DMS 273 treated with DMSO at 0.1 percent for 48 hours (cell line): ENCODE results near the gene RTN3.

Experiments
- DNase-seq: peaks from one replicate; lab custom pipeline; 2025; lab: John Stamatoyannopoulos, UW

The RTN3 gene

DNA sequence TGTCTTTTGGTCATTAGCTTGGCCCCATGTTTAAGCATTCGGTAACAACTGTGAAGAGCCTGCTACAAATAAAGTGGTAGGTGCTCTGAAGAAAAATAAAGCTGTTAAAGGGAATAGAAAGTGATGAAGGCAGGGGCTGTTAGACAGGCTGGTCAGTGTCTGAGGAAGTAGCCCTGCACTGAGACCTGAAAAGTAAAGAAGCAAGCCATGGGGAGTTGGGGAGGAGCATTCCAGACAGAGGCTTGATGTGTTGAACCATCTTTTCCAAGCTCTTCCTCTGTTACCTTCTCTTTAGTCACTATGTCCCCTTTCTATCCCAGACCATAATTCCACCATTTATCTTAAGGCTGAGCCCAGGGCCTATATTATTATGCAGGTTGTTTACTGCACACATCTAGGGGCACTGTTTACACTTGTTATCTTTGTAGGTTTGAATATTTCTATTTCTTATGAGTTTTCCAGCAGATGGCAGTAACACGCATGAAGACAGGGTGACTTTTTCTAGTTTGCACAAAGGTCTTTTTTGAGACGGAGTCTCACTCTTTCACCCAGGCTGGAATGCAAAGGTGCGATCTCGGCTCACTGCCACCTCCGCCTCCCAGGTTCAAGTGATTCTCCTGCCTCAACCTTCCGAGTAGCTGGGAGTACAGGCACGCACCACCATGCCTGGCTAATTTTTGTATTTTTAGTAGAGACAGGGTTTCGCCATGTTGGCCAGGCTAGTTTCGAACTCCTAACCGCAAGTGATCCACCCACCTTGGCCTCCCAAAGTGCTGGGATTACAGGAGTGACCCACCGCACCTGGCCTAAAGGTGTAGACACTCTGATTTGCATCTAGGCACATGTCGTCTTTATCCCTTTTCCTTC lies 64.2 kb downstream of the RTN3 start:
- no peak for DNase-seq

DNA sequence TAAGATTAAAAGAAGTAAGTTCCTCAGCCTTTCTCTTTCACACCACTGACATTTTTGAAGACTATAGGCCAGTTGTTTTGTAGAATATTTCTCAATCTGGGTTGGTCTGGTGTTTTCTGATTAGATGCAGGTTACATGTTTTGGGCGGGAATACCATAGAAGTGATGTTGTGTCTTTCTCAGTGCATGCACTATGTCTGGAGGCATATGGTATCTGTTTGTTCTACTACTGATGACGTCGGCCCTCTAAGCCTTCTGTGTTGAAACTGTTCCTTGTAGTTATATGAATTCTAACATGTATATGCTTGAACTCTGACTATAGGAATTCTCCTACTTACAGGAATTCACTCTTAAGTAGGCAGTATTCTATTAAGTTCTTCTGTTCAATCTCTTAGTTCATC lies 65.7 kb downstream of the RTN3 start:
- DNase-seq = no peak

DNA sequence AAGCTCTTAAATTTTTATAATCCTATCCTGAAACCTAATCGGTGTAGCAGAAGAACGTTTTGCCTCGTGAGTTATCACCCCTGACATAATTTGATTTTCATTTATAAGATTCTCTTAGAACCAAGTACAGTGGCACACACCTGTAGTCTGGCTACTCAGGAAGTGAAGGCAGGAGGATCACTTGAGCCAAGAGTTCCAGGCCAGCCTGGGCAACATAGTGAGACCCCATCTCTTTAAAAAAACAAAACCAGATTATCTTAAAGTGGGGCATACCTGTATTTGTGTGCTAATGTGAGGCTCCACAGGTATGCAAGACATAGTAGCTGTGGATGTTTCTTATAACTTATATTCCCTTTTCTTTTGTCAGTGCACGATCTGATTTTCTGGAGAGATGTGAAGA lies 68.3 kb downstream of the RTN3 start:
- no peak for DNase-seq

DNA sequence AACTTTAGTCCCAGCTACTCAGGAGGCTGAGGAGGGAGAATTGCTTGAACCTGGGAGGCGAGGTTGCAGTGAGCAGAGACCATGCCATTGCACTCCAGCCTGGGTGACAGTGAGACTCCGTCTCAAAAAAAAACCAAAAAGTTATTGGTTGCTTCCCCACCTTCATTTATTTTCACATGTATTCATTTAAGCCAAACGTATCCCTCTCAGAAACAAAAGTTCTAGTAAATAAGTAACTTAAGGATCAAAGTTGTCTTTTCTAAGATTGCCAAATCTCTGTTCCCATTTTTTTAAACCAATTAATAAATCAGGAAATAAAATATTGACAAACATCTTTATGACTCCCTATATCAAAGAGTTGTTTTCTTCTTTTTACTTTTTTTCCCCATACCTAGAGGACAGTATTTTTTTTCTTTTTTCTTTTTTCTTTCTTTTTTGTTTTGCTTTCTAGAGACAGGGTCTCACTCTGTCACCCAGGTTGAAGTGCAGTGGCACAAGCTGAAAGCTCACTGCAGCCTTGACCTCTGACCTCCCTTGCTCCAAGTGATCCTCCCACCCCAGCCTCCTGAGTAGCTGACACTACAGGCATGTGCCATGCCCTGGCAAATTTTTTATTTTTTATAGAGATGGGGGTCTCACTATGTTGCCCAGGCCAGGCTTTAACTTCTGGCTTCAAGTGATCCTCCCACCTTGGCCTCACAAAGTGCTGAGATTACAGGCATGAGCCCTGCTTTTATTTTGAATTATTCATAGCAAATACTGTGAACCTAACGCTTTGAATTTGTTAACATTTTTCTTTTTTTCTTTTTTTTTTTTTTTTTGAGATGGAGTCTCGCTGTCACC lies 75.8 kb downstream of the RTN3 start:
- no peak for DNase-seq

DNA sequence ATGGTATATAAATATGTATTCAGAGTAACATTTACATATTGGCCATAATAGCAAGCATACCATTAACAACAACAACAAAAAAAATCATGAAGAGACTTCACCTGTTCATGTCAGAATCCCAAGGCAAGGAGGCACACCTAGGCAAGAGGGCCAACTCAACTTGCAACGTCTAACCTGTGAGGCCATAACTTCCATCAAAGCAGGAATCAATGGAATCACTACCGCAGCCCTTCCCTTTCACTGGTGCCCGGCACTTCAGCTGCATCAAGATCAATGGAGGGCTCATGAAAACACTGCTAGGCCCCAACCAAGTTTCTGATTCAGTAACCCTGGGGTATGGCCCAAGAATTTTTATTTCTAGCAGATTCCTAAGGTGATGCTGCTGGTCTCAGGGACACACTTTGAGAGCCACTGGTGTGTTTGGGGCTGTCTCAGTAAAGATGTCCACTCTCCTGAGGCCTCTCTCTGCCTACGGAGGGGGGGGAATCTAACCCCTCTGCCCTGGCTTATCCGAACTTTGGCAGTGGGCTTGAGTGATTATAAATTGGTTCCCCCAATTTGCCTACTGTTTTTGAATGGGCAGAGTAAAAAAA lies 79.3 kb downstream of the RTN3 start:
- no peak for DNase-seq

DNA sequence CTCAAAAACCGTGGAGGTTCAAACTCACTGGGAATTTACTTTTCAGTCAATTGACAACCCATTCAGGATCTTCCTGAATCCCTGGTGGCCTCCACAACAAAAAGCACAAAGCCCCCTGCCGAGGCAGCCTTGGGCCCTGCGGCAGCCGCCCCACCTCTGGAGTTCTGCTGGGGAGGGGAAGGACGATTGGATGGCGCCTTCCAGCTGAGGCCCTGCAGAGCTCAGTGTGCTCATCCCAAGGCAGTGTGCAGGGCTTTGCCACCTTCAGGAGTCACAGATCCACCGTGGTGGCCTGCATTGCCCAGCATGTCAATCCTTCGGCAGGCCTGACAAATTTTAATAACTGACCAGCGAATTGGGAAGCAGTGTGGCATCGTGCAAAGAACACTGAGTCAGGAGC lies 79.9 kb downstream of the RTN3 start:
- no peak for DNase-seq

DNA sequence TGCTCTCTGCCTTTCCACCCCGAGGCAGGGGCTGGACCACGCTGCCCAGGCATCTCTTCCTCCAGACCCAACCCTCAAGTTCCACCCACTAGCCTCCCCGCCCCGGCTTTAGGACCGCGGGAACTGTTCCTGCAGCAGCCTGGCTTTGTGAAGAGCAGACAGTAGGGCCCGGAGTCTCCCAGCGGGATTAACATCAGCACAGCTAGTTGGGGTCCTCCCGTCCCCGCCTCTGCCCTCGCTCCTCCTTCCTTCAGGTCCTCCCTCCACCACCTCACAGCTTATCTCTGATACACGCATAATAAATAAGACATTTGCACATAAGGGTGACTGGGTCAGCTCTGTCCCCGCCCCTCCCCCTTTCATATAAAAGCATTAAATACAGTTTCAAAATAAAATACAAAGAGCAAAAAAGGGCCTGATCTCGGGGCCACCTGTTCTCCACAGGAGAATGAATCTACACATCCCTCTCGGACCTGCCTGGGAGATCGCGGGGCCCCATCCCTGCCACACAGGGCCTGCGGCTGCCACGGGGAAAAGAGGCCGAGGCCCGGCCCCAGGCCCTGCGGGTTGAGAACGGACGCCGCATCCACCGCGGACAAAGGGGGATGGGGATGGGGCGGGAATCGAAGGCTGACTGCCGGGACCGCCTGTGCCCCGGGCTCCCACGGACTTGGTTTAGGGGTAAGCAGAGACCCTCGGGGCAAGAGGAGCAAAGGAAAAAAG lies 80.8 kb downstream of the RTN3 start:
- no peak for DNase-seq

DNA sequence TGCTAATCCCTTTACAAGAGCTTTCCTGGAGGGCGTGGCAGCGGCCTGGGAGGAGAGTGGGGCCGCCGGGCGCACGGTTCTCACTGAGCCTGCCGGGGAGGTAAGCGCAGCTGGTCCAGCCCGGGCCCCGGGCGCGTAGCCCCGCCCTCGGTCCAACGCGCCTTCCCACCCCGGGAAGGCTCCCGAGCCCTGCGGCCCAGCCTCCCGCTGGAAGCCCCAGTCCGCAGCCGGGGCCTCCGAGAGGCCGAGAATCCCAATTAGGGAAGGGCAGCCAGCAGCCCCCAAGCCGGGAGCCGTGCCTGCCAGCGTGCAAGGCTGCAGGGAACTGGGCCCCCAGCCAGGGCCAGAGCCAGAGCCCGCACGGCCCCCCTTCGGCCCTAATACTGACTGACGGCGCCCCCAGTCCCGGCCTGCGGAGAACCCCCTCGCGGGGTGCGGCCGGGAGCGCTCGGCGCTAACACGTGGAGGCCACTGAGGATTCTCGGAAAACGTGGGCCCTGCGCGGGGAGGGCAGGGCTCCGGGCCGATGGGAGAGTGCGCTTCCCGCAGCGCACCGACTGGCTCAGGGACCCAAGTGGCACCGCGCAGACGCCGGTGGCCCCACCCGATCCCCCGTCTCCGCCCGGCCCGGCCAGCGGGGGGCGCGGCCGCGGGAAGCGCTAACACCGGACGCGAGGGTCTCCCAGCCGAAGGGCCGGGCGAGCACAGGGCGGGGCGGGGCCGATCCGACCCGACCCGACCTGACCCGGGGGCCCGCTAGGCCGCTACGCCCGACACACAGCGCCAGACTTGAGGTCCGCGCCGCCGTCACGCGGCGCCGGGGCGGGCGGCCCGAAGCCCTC lies 81.6 kb downstream of the RTN3 start:
- DNase-seq = no peak

DNA sequence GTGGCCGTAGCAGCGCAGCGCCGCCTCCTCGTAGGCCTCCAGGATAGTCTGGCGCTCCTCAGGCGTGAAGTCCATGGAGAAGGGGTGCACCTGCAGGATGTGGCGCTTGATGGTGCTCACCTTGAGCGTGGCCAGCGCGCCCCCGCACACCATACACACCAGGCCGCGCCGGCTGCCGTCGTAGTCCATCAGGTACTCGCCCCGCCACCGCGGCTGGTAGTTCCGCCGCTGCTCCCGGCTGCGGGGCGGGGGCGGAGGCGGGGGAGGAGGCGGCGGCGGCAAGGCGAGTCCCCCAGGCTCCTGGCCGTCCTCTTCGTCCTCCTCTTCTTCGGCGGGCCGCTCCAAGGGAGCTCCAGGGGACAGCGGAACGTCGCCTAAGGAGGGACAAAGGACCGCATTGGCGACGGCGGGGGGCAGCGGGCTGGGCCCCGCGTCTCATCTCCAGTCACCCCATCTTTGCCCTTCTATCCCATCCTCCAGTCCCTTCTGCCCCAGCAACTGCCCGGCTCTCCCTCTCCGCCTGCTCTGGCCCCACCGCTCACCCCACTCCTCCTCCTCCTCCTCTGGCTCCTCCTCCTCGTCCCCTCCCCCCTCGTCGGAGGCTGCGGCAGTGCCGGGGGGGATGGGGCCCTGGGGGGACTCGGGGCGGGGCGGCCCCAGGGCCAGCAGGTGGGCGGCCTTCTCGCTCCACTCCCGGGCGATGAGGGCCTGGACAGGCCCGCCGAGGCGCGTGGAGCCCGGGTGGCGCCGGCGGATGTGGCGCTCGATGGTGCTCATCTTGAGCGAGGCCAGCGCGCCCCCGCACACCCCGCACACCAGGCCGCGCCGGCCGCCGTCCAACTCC lies 82.4 kb downstream of the RTN3 start:
- DNase-seq = no peak

DNA sequence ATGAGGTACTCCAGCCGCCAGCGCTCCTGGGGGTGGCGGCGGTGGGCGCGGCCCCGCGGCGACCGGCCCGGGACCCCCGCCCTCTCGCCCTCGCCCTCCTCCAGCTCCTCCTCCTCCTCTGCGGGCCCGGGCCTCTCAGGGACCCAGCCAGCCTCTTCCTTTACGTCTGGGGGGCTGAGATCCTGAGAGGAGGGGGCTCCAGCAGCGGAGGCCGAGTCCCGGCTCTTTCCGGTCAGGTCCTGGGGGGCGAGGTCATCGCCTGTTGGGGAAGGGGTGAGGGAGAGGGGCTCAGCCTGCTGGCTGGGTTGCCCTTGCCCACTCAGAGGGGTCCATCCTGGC lies 83.0 kb downstream of the RTN3 start:
- DNase-seq = no peak

DNA sequence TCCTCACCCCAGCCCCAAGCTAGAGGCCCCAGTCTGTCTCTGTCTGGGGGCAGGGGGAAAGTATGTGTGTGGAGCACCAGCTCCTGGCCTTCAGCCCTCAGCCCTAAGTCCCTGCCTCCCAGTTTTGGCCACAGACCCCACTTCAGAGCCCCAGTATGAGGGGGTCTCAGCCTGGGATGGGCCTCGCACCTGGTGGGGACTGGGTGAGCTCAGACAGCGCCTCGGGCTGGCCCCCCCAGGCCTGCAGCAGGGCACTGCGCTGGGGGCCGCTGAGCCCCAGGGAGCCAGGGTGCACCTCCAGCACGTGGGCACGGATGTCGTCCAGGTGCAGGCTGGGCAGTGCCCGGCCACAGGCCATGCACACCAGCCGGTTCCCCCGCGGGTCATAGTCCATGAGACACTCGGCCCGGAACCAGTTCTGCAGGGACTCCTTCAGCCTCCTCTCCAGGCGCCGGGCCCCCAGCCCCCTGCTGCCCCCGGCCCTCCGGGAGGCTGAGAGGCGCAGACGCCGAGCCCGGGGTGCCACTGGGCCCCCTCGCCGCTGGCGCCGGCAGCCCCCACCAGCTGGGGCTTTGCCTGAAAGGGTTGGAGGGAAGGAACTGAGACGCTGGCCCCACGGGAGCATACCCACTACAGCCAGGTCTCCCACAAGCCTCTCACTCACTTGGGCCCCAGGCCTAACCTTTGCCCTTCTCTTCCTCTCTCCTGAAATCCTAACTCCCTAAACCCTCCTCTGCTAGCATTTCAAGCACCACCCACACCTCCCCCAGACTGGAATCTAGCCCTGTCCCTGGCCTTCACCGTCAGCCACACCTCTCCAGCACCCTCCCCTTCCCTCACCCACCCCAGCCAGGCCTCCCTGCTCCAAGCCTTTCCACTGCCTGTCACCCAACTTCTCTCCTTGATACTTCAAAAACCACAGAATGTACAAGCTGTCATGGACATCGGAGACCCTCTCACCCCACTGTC lies 83.7 kb downstream of the RTN3 start:
- no peak for DNase-seq

DNA sequence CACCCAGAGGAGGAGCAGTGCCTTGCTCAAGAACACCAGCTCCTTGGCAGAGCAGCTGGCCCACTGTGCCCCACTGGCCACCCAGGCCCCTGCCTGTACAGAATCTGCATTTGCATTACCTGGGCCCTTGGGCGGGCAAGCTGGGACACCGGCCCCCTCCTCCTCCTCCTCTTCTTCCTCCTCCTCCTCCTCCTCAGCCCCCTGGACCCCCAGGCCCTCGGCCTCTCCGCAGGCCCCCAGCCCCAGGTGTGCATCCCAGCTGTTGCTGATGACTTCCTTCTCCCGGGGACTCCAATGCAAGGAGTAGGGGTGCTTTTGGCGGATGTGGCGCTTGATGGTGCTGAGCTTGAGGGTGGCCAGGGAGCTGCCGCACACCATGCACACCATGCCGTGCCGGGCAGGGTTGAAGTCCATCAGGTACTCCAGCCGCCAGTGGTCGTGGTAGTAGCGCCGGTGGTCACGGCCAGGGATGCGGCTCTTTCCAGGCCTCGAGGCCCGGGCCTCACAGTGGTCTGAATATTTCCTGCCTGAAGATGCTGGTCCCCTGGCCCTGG lies 84.5 kb downstream of the RTN3 start:
- no peak for DNase-seq

DNA sequence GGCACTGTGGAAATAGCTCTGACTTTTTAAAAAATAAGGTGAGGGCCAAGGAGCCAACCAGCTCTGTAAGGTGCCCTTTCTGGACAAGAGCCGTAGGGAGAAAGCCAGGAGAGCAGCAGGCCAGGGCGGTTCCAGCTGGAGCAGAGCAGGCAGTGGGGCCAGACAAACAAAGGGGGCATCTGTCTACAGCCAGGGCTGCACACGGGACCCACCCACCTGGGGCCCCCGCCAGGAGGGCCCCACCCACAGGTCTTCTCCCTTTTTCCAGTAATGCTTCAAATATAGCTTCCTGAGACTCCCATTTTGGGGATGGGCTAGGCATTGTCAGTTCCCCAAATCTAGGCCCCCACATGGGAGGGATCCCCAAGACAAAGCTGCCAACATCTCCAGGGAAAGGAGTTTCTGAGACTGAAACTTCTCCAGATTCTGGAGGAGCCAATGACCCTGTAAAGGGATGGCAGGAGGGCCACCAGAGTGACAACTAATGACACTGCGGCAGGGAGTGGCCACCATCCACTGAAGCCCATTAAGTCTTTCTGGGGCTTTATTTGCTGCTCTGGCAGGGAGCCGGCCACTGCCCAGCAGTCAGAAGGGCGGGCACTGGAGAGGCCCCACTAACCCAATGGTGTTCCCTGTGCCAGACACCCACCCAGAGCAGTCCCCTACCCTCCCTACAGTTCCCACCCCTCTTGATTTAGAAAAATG lies 85.4 kb downstream of the RTN3 start:
- no peak for DNase-seq

DNA sequence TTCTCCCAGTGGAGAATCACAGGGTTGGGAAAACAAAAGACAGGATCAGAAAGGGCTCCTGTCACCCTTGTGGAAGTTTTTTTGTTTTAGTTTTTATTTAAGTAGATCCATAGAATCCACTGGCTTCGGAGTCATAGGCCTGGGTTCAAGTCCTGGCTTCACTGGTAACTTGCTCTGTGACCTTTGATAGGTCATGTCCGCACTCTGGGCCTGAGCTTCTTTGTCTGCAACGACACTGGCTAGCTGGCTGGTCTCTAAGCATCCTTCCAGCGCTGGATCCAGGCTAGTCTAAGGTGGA lies 85.9 kb downstream of the RTN3 start:
- DNase-seq = no peak

DNA sequence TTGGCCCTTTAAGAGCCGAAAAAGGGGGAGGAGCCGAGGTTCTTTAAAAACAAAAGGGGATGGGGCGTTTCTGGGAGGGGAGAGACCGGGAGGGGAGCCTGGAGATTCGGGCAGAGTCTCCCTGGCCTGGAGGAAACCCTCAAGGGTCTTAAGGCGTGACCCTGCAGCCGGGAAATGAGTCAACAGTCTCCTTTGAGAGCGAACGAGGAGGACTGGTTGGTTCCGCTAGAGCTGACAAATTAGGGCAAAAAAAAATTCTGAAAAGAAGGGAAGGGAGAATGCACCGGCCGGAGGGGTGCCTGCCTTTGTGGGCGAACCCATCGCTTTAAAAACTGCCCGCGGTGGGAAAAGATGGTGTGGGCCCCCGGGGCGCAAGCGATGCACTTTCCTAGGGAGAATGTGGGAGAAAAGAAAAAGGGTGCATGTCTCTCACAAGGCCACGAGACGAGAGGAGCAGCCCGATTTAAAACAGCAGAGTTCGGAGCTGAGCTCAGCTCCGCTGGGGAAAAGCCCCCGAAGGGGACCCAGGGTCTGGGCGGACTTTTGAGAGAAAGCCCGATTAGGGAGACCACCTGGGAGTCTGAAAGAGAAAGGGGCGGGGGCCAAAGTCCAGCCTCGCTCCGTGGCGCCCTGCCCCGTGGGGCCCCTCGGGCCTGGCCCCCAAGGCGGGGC lies 86.4 kb downstream of the RTN3 start:
- DNase-seq = peak; percentile 13

DNA sequence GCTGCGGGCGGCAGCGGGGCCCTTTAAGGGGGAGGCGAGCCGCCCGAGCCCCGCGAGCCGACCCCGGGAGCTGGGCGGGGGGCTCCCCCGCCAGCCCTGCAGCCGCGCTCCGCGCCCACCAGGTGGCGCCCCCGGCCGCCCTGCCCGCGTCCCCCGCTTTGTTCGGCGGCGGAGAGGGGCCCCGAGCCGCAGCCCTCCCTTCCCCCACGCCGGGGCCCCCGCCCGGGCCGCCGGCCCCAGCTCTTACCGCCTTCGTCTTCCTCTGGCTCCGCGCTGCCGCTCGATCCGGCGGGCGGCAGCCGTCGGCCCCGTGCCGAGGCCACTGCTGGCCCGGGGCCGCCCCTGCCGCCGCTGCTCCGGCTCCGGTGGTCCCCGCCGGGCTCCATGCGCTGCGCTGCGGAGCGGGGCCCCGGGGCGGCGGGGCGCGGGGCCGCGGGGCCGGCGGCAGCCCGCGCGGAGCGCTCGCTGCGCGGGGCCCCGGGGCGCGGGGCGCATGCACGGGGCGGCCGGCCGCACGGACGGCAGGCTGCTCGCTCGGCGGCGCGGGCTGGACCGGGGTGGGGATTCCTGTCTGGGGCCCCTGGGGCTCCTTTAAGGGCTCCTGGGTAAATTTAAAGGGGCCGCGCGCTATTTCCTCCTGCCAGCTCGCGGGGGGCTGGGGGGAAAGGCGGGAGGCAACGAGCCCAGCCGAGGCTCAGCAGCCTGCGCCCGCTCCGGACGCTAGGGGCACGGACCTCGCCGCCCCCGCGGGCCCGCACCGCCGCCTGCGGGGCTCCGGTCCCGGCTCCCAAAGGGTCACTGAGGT lies 87.1 kb downstream of the RTN3 start, which contains the start of gene ZFTA:
Gene ZFTA, minus strand, starts transcription at position 539 of the 805 bp plus-strand sequence. Its CDS starts 153 bp downstream, at position 386.
- no peak for DNase-seq
